A549 (cell line): ENCODE results near the gene CBLC. TPM values are rescaled to one million over a fixed set of nuclear protein-coding genes. Genes with fewer than 3 reads are reported as not detected.

Experiments
- ATAC-seq, 2 experiments: fragments of 200-7000 bp in 1 of 2; fragments of >200 bp in 1 of 2; cut with Nextera tagmentation in 1 of 2; cut with Tn5 transposase in 1 of 2; 3 replicates each; pipeline versions ENCODE4 v1.8.0 to v1.9.1; 2018 to 2020; ENCODE audit warnings: mild to moderate bottlenecking in 1 of 2, moderate library complexity in 1 of 2
- CTCF ChIA-PET: fragments of 300-600 bp; sonication (Branson Sonifier 250); formaldehyde crosslinking; extraction: SDS; loops from one replicate; lab custom pipeline; 2021; ENCODE audit warnings: antibody characterized with exemption, inconsistent platforms; lab: Yijun Ruan, JAX
- POLR2A ChIA-PET: fragments of 350-600 bp; formaldehyde crosslinking; extraction: SDS; loops from one replicate; lab custom pipeline; 2021; ENCODE audit warnings: antibody characterized with exemption, inconsistent platforms; lab: Yijun Ruan, JAX
- DNase-seq, 2 experiments: peaks; one replicate each; pipeline versions ENCODE4 v3.0.0 to v3.0.0-alpha.2; 2011 to 2016; ENCODE audit warnings: low read depth in 1 of 2, low spot score in 1 of 2
- FAIRE-seq: peaks from 2 replicates; lab custom pipeline; 2011; peaks lifted over from hg19 to GRCh38; lab: Jason Lieb, UNC
- H3K27ac ChIP-seq, 2 experiments: fragments of >200 bp; sonication (Bioruptor Twin); formaldehyde crosslinking; 3 replicates each; pipeline ENCODE4 v1.5.1; 2016 to 2017
- H3K4me1 ChIP-seq: fragments of >200 bp; sonication (Bioruptor Twin); formaldehyde crosslinking; 3 replicates; pipeline ENCODE4 v1.6.1; 2016
- H3K4me2 ChIP-seq: fragments of >200 bp; sonication (Bioruptor Twin); formaldehyde crosslinking; 3 replicates; pipeline ENCODE4 v1.6.1; 2016
- H3K4me3 ChIP-seq: fragments of >200 bp; sonication (Bioruptor Twin); formaldehyde crosslinking; 3 replicates; pipeline ENCODE4 v1.5.1; 2016
- H3K9me3 ChIP-seq: fragments of >200 bp; sonication (Bioruptor Twin); formaldehyde crosslinking; 3 replicates; pipeline ENCODE4 v1.6.1; 2016
- EHF ChIP-seq: fragments of 250-450 bp; sonication (Bioruptor Pico); IDR thresholded peaks from 2 replicates; pipeline ENCODE4 v1.5.0; 2020; ENCODE audit warnings: mild to moderate bottlenecking
- EHMT2 ChIP-seq: fragments of 200-600 bp; sonication (generic); IDR thresholded peaks from 2 replicates; pipeline ENCODE4 v1.6.1; 2016; ENCODE audit warnings: antibody characterized with exemption, low read depth, mild to moderate bottlenecking, moderate library complexity
- EP300 ChIP-seq, 2 experiments: fragments of >200 bp; sonication (Bioruptor Twin); formaldehyde crosslinking; IDR thresholded peaks; 2 replicates in 1 of 2; 3 replicates in 1 of 2; pipeline ENCODE4 v1.6.1; 2016 to 2017
- FOSB ChIP-seq: fragments of 250-450 bp; sonication (Bioruptor Pico); IDR thresholded peaks from 2 replicates; pipeline ENCODE4 v1.5.0; 2020; ENCODE audit warnings: mild to moderate bottlenecking, moderate library complexity
- GATA3 ChIP-seq: IDR thresholded peaks from 2 replicates; pipeline ENCODE4 v1.6.1; 2012; ENCODE audit warnings: borderline replicate concordance
- HEYL ChIP-seq: fragments of 250-450 bp; sonication (Bioruptor Pico); IDR thresholded peaks from 2 replicates; pipeline ENCODE4 v1.8.0; 2021; ENCODE audit warnings: mild to moderate bottlenecking, moderate library complexity
- HOXA7 ChIP-seq: fragments of 250-450 bp; sonication (Bioruptor Pico); IDR thresholded peaks from 2 replicates; pipeline ENCODE4 v1.5.0; 2020; ENCODE audit warnings: mild to moderate bottlenecking, moderate library complexity
- HOXB13 ChIP-seq: fragments of 250-450 bp; sonication (Bioruptor Pico); IDR thresholded peaks from 2 replicates; pipeline ENCODE4 v1.5.0; 2020; ENCODE audit warnings: low read depth, mild to moderate bottlenecking, moderate library complexity
- HOXB5 ChIP-seq: fragments of 250-450 bp; sonication (Bioruptor Pico); IDR thresholded peaks from 2 replicates; pipeline ENCODE4 v1.5.0; 2020; ENCODE audit warnings: mild to moderate bottlenecking, moderate library complexity
- JUN ChIP-seq, 2 experiments: fragments of >200 bp; sonication (Bioruptor Twin); formaldehyde crosslinking; IDR thresholded peaks; 2 replicates in 1 of 2; 3 replicates in 1 of 2; pipeline ENCODE4 v1.6.1; 2016 to 2017
- MAZ ChIP-seq: fragments of 150-350 bp; IDR thresholded peaks from 2 replicates; pipeline ENCODE4 v1.6.1; 2014; ENCODE audit warnings: antibody characterized with exemption, low read depth, low read length, borderline replicate concordance
- NR3C1 ChIP-seq: fragments of >200 bp; sonication (Bioruptor Twin); formaldehyde crosslinking; IDR thresholded peaks from 3 replicates; pipeline ENCODE4 v1.6.1; 2017
- PHF8 ChIP-seq: fragments of 200-600 bp; sonication (generic); IDR thresholded peaks from 2 replicates; pipeline ENCODE4 v1.6.1; 2016; ENCODE audit warnings: low read depth, mild to moderate bottlenecking, antibody characterized with exemption, moderate library complexity, borderline replicate concordance
- POLR2AphosphoS2 ChIP-seq: conservative IDR thresholded peaks from 2 replicates; pipeline ENCODE4 v1.6.1; 2012; ENCODE audit warnings: low read length, improper control_type of control experiment, inconsistent platforms
- RAD21 ChIP-seq, 2 experiments: fragments of >200 bp in 1 of 2; sonication (Bioruptor Twin) in 1 of 2; formaldehyde crosslinking in 1 of 2; IDR thresholded peaks in 1 of 2; conservative IDR thresholded peaks in 1 of 2; 2 replicates in 1 of 2; 3 replicates in 1 of 2; pipeline ENCODE4 v1.6.1; 2012 to 2018; ENCODE audit warnings: inconsistent platforms in 1 of 2
- RARB ChIP-seq: fragments of 250-450 bp; sonication (Bioruptor Pico); IDR thresholded peaks from 2 replicates; pipeline ENCODE4 v1.8.0; 2021; ENCODE audit warnings: mild to moderate bottlenecking, moderate library complexity
- RCOR1 ChIP-seq: fragments of 150-350 bp; IDR thresholded peaks from 2 replicates; pipeline ENCODE4 v1.6.1; 2014; ENCODE audit warnings: antibody characterized with exemption, low read length, low read depth
- SMC3 ChIP-seq: fragments of >200 bp; sonication (Bioruptor Twin); formaldehyde crosslinking; IDR thresholded peaks from 3 replicates; pipeline ENCODE4 v1.6.1; 2018; ENCODE audit warnings: inconsistent platforms
- TFCP2L1 ChIP-seq: fragments of 250-450 bp; sonication (Bioruptor Pico); IDR thresholded peaks from 2 replicates; pipeline ENCODE4 v1.5.0; 2021; ENCODE audit warnings: mild to moderate bottlenecking
- TP53 ChIP-seq: fragments of 250-450 bp; sonication (Bioruptor Pico); IDR thresholded peaks from 2 replicates; pipeline ENCODE4 v1.5.0; 2021; ENCODE audit warnings: mild to moderate bottlenecking, moderate library complexity
- ZFP36 ChIP-seq: fragments of 450-650 bp; IDR thresholded peaks from 2 replicates; pipeline ENCODE4 v1.6.1; 2014; ENCODE audit warnings: borderline replicate concordance; ENCODE audit not compliant: partially characterized antibody
- ZSCAN20 ChIP-seq: fragments of 250-450 bp; sonication (Bioruptor Pico); IDR thresholded peaks from 2 replicates; pipeline ENCODE4 v1.8.0; 2022; ENCODE audit warnings: mild to moderate bottlenecking, moderate library complexity
- WGBS: methylation state at CpG from one replicate; pipeline ENCODE4 v1.1.6; 2017; ENCODE audit errors: missing lambda C conversion rate; 5-methylcytosine and 5-hydroxymethylcytosine counted together
- polyA plus RNA-seq, 4 experiments: library from polyadenylated mRNA; depleted of rRNA in 3 of 4; stranded (reverse); fragments of >200 nt; fragmentation: RNase III in 1 of 4; extraction: RNeasy Plus Mini Kit Qiagen cat#74134 plus additional on column Dnase treatment in 1 of 4; gene quantifications; 2 replicates in 3 of 4; 3 replicates in 1 of 4; pipeline ENCODE4 v1.2.3, GENCODE V29; 2011 to 2017
- TF ChIP-seq, protein P1 (sequence below): IDR thresholded peaks from 2 replicates; pipeline ENCODE4 v1.6.1; 2012
- TF ChIP-seq, protein P2 (sequence below): fragments of 450-650 bp; IDR thresholded peaks from 2 replicates; pipeline ENCODE4 v1.6.1; 2014; ENCODE audit warnings: antibody characterized with exemption
- TF ChIP-seq, protein P3 (sequence below): fragments of >200 bp; sonication (Bioruptor Twin); formaldehyde crosslinking; IDR thresholded peaks from 3 replicates; pipeline ENCODE4 v1.6.1; 2016
- TF ChIP-seq, protein P4 (sequence below): fragments of 250-450 bp; sonication (Bioruptor Pico); IDR thresholded peaks from 2 replicates; pipeline ENCODE4 v1.5.0; 2020; ENCODE audit warnings: low read depth, mild to moderate bottlenecking, moderate library complexity
- TF ChIP-seq, protein P5 (sequence below): fragments of 200-600 bp; sonication (generic); IDR thresholded peaks from 2 replicates; pipeline ENCODE4 v1.6.1; 2016; ENCODE audit warnings: antibody characterized with exemption, mild to moderate bottlenecking, moderate library complexity
- TF ChIP-seq, protein P6 (sequence below): IDR thresholded peaks from 2 replicates; pipeline ENCODE4 v1.6.1; 2012; ENCODE audit warnings: low read depth, borderline replicate concordance

CBLC gene
- polyA plus RNA-seq, 2 of the 4 experiments (the other 2 are of a cell fraction) = not detected

DNA sequence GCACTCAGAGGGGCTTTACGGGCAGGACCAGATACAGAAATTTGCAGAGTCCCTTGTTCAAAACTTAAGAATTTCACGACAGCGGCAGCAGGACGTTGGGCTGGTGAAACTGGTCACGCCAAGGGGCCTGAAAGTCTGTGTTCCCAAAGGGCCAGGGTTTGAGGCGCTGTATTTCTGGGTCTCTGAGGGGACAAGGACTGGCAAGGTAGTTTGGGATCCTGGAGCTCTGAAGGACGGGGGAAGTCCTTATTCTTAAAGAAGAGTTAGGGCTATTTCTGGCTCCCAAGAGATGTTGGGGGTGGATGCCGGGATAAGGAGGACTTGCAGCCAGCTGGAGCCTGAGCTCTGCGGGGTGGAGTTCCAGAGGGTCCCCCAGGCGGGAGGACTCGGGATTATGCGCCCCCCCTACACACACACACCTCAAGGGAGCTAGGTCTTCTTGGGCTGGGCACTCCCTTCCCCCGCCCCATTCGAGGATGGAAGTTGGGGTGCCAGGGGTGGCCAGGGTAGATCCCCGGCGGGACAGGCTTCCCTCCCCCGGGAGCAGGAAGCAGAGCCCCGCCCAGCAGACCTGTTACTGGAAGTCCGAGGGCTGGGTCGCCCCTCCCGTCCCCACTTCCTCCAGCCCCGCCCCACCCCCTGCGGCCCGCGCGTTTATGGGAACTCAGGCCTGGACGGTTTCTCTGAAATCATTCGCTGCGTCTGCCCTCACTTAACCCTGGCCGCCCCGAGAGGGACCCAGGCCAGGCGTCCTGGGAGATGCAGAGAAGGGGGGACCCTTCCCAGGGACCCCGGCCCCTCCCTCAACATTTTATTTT lies 23.5 kb upstream of the CBLC start:
- H3K4me3 ChIP-seq = peak overlapping the region; percentile 95
- CTCF ChIA-PET = interaction anchor here (1.7 to 48.5 kb wide), 6 partner anchors 14 to 100 kb away, joined by 4 to 1899 read pairs (median 13); no protein-coding TSS in a partner anchor
- peak; percentile 36 to 42; a peak in 5 of 6 replicates for ATAC-seq

DNA sequence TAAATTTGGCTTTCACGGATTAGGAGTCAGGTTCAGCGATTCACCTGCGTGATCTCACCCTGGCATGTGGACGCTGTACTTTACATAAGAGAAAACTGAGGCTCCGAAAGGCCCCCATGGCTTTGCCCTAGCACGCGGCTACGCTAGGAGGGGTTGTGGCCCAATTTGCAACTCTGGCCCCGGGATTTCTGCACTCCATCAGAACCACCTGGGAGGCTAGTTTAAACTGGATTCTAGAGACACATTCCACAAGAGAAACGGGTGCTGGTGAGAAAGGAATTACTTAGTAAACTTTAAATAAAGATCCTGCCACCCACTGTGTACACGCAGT lies 23.0 kb upstream of the CBLC start:
- no peak for ATAC-seq
- 65% methylated on average over 11 of the region's 11 CpGs for WGBS

More for the DNA sequence above, 23.5 kb upstream of the CBLC start:
- Histone ChIP-seq H3K9me3 (no peaks in the 10 kb centered on the region), H3K4me1 (peaks cover 91% of the 10 kb centered on the region), H3K4me2 (peak overlapping the region; percentile 92), H3K27ac (peak overlapping the region; percentile 92 to 99)
- DNase-seq (peak; percentile 82 to 90), FAIRE-seq (peak; percentile 80)
- 5% methylated on average over 23 of the region's 33 CpGs for WGBS
- TF ChIP-seq ZFP36 (no peak), TFCP2L1 (CRISPR knock-in tag) (0 out of 2 replicates have a peak, but pooled peaks have one; percentile 68), SMC3 (no peak), PHF8 (no peak), JUN (IDR thresholded peaks at IDR 0.05) (peak; percentile 45 to 85), ZSCAN20 (CRISPR knock-in tag) (no peak), RARB (peak; percentile 24; the same call in 1 of the 2 replicates), FOSB (CRISPR knock-in tag) (peak; percentile 76; the same call in 1 of the 2 replicates), RCOR1 (no peak), HEYL (no peak), EP300 (IDR thresholded peaks at IDR 0.05) (peak in 1 of 2 experiments; percentile 74; a peak in 1 of 5 replicates), EHMT2 (no peak), EHF (CRISPR knock-in tag) (peak; percentile 77; the same call in 1 of the 2 replicates), HOXA7 (peak; percentile 89), GATA3 (peak; percentile 40; the same call in 1 of the 2 replicates), POLR2AphosphoS2 (peak; percentile 92), RAD21 (conservative IDR thresholded peaks at IDR 0.05 in 1 of 2, IDR thresholded peaks at IDR 0.05 in 1 of 2) (peak in 1 of 2 experiments; percentile 19; a peak in 1 of 5 replicates), TP53 (CRISPR knock-in tag) (peak; percentile 74), MAZ (no peak)
- TF ChIP-seq, protein P1, sequence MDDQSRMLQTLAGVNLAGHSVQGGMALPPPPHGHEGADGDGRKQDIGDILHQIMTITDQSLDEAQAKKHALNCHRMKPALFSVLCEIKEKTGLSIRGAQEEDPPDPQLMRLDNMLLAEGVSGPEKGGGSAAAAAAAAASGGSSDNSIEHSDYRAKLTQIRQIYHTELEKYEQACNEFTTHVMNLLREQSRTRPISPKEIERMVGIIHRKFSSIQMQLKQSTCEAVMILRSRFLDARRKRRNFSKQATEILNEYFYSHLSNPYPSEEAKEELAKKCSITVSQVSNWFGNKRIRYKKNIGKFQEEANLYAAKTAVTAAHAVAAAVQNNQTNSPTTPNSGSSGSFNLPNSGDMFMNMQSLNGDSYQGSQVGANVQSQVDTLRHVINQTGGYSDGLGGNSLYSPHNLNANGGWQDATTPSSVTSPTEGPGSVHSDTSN = 0 out of 2 replicates have a peak, but pooled peaks have one; percentile 9
- TF ChIP-seq, protein P2, sequence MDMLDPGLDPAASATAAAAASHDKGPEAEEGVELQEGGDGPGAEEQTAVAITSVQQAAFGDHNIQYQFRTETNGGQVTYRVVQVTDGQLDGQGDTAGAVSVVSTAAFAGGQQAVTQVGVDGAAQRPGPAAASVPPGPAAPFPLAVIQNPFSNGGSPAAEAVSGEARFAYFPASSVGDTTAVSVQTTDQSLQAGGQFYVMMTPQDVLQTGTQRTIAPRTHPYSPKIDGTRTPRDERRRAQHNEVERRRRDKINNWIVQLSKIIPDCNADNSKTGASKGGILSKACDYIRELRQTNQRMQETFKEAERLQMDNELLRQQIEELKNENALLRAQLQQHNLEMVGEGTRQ = no peak
- TF ChIP-seq, protein P3, sequence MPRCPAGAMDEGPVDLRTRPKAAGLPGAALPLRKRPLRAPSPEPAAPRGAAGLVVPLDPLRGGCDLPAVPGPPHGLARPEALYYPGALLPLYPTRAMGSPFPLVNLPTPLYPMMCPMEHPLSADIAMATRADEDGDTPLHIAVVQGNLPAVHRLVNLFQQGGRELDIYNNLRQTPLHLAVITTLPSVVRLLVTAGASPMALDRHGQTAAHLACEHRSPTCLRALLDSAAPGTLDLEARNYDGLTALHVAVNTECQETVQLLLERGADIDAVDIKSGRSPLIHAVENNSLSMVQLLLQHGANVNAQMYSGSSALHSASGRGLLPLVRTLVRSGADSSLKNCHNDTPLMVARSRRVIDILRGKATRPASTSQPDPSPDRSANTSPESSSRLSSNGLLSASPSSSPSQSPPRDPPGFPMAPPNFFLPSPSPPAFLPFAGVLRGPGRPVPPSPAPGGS = 0 out of 3 replicates have a peak, but pooled peaks have one; percentile 56
- TF ChIP-seq, protein P4, sequence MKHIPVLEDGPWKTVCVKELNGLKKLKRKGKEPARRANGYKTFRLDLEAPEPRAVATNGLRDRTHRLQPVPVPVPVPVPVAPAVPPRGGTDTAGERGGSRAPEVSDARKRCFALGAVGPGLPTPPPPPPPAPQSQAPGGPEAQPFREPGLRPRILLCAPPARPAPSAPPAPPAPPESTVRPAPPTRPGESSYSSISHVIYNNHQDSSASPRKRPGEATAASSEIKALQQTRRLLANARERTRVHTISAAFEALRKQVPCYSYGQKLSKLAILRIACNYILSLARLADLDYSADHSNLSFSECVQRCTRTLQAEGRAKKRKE = 0 out of 2 replicates have a peak, but pooled peaks have one; percentile 0
- POLR2A ChIA-PET = interaction anchor here (0.5 to 2.6 kb wide), 8 partner anchors 9 to 76 kb away, joined by 3 to 33 read pairs (median 5); no protein-coding TSS in a partner anchor

More for the DNA sequence above, 23.0 kb upstream of the CBLC start:
- peak overlapping the region; percentile 92 to 99 for H3K27ac ChIP-seq
- DNase-seq (no peak), FAIRE-seq (no peak)
- TF ChIP-seq, protein P5, sequence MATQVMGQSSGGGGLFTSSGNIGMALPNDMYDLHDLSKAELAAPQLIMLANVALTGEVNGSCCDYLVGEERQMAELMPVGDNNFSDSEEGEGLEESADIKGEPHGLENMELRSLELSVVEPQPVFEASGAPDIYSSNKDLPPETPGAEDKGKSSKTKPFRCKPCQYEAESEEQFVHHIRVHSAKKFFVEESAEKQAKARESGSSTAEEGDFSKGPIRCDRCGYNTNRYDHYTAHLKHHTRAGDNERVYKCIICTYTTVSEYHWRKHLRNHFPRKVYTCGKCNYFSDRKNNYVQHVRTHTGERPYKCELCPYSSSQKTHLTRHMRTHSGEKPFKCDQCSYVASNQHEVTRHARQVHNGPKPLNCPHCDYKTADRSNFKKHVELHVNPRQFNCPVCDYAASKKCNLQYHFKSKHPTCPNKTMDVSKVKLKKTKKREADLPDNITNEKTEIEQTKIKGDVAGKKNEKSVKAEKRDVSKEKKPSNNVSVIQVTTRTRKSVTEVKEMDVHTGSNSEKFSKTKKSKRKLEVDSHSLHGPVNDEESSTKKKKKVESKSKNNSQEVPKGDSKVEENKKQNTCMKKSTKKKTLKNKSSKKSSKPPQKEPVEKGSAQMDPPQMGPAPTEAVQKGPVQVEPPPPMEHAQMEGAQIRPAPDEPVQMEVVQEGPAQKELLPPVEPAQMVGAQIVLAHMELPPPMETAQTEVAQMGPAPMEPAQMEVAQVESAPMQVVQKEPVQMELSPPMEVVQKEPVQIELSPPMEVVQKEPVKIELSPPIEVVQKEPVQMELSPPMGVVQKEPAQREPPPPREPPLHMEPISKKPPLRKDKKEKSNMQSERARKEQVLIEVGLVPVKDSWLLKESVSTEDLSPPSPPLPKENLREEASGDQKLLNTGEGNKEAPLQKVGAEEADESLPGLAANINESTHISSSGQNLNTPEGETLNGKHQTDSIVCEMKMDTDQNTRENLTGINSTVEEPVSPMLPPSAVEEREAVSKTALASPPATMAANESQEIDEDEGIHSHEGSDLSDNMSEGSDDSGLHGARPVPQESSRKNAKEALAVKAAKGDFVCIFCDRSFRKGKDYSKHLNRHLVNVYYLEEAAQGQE = no peak
- no peak for TF ChIP-seq NR3C1
- 0 out of 2 replicates have a peak, but pooled peaks have one; percentile 9 for TF ChIP-seq HOXB13
- TF ChIP-seq, protein P4 = no peak
- peak; percentile 25 for TF ChIP-seq FOSB (CRISPR knock-in tag)
- TF ChIP-seq HOXB5 (CRISPR knock-in tag) = 0 out of 2 replicates have a peak, but pooled peaks have one; percentile 42
- TF ChIP-seq, protein P6, sequence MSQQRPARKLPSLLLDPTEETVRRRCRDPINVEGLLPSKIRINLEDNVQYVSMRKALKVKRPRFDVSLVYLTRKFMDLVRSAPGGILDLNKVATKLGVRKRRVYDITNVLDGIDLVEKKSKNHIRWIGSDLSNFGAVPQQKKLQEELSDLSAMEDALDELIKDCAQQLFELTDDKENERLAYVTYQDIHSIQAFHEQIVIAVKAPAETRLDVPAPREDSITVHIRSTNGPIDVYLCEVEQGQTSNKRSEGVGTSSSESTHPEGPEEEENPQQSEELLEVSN = 0 out of 2 replicates have a peak, but pooled peaks have one; percentile 7
- TF ChIP-seq EHF (CRISPR knock-in tag) = peak; percentile 84; the same call in 1 of the 2 replicates
- peak in 1 of 2 experiments; percentile 11; a peak in 1 of 5 replicates for TF ChIP-seq JUN (IDR thresholded peaks at IDR 0.05)
- H3K9me3 ChIP-seq = no peaks in the 10 kb centered on the region
- CTCF ChIA-PET = interaction anchor here (1.3 to 48.5 kb wide), 8 partner anchors 14 to 166 kb away, joined by 4 to 1899 read pairs (median 6); no protein-coding TSS in a partner anchor
- peaks cover 91% of the 10 kb centered on the region for H3K4me1 ChIP-seq
- peak overlapping the region; percentile 95 for H3K4me3 ChIP-seq
- POLR2A ChIA-PET = interaction anchor here (1.0 to 2.6 kb wide), 3 partner anchors 13 to 30 kb away, joined by 5 to 33 read pairs (median 9); no protein-coding TSS in a partner anchor
- peak overlapping the region; percentile 92 for H3K4me2 ChIP-seq
